ENCODE measurements around the gene ATP10D.

ATP10D gene

DNA sequence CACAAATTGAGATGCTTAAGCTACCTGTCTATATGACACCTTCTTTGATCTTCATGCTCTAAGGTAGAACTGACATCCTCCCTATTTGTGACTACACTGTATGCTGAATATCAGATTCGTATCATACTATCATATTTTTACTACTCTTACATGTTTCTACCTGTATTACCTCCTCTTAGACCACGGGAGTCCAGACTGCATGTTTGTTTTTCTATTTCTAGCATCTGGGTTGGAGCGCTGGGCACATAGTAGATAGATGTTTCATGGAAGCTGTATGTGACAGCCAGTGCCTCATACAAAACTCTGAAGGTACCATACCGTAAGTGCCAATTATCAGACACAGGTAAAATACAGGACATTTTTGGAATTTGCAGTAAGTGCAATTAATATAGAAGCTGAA is 47.6 kb downstream of the ATP10D start:
- H3K4me3 ChIP-seq (ENCODE audit: control insufficient read depth, low read depth, low read length) = no peak overlapping the region
- DNase-seq (ENCODE audit: low read depth) = no peak
- no peak for TF ChIP-seq CTCF (conservative IDR thresholded peaks at IDR 0.05; ENCODE audit: control insufficient read depth, insufficient read depth, low read depth, low read length)

- DNase-seq (ENCODE audit: low read depth) = no peak
- no peak overlapping the region for H3K4me3 ChIP-seq (ENCODE audit: control insufficient read depth, low read depth, low read length)
- no peak for TF ChIP-seq CTCF (conservative IDR thresholded peaks at IDR 0.05; ENCODE audit: control insufficient read depth, insufficient read depth, low read depth, low read length)
These were observed 48.7 kb downstream of the ATP10D start for GRCh38 chr4:47533689-47534347.

- DNase-seq (ENCODE audit: low read depth) = no peak
- no peak for TF ChIP-seq CTCF (conservative IDR thresholded peaks at IDR 0.05; ENCODE audit: control insufficient read depth, insufficient read depth, low read depth, low read length)
- H3K4me3 ChIP-seq (ENCODE audit: control insufficient read depth, low read depth, low read length) = no peak overlapping the region
These were observed 49.7 kb downstream of the ATP10D start for GRCh38 chr4:47534772-47535171.

DNA sequence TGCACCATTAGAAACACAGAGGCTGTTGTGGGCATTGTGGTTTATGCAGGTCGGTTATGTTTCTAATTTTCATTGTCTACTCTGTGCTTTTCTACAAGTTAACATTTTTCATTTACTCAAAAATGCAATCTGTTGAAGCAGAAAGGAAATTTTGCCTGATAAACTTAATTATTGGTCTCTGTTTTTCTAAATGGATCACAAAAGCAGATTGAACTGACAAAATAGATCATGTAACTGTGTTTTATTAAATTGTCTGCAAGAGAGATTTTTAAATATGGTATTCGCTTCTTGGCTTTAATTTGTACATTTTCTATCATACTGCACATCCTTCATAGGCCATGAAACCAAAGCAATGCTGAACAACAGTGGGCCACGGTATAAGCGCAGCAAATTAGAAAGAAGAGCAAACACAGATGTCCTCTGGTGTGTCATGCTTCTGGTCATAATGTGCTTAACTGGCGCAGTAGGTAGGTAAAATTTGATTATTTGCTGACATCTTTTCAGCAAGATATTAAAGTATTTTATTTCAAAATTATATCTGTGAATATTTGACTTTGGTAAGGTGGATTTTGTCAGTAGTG is 50.6 kb downstream of the ATP10D start:
- no peak for DNase-seq (ENCODE audit: low read depth)
- no peak for TF ChIP-seq CTCF (conservative IDR thresholded peaks at IDR 0.05; ENCODE audit: control insufficient read depth, insufficient read depth, low read depth, low read length)

GRCh38 chr4:47536966-47537365 is 51.9 kb downstream of the ATP10D start:
- H3K4me3 ChIP-seq (ENCODE audit: control insufficient read depth, low read depth, low read length) = no peak overlapping the region
- no peak for TF ChIP-seq CTCF (conservative IDR thresholded peaks at IDR 0.05; ENCODE audit: control insufficient read depth, insufficient read depth, low read depth, low read length)
- no peak for DNase-seq (ENCODE audit: low read depth)

More for the DNA sequence above, 50.6 kb downstream of the ATP10D start:
- H3K4me3 ChIP-seq (ENCODE audit: control insufficient read depth, low read depth, low read length) = no peak overlapping the region

DNA sequence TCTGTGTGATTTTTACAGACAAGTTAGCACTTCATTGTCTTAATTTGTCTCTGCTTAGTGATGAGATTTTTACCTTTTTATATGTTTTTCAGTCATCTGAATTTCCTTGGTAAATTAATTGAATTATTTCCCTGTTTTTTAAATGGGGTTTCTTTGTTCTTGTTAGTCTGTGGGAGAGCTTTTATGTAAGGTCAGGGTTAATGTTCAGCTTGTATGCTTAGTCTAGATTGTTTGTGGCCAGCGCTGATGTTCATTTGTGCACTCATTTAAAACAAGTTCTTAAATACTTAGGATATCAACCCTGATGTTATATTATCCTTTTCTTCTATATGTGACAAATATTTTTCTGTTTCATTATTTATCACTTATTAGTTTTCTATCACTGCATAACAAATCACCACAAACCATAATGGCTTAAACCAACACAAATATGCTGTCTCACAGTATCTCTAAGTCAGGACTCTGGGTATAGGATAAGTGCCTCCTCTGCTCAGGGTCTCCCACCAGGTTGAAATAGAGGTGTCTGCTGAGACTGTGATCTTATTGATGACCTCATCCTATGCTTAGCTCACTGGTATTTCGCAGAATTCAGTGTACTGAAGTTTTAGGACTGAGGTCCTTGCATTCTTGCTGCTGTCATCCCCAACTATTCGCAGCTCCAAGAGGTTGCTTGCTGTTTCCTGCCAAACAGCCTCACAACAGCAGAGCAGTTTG is 53.2 kb downstream of the ATP10D start:
- DNase-seq (ENCODE audit: low read depth) = no peak
- TF ChIP-seq CTCF (conservative IDR thresholded peaks at IDR 0.05; ENCODE audit: control insufficient read depth, insufficient read depth, low read depth, low read length) = no peak
- no peak overlapping the region for H3K4me3 ChIP-seq (ENCODE audit: control insufficient read depth, low read depth, low read length)
